HepG2 (cell line): ENCODE measurements around the gene CD19. TPM values are rescaled to one million over a fixed set of nuclear protein-coding genes. Genes with fewer than 3 reads are reported as not detected.

ENCODE experiments used
- ATF1 ChIP-seq: IDR thresholded peaks from 2 replicates; pipeline ENCODE4 v1.6.1; 2016; ENCODE audit warnings: mild to moderate bottlenecking, control low read depth
- MAX ChIP-seq: IDR thresholded peaks from 2 replicates; pipeline ENCODE4 v1.6.1; 2012; ENCODE audit warnings: inconsistent platforms
- NFYB ChIP-seq: sonication (generic); formaldehyde crosslinking; IDR thresholded peaks from 2 replicates; pipeline ENCODE4 v1.4.0; 2020; ENCODE audit warnings: missing genetic modification reagents
- NFYC ChIP-seq: IDR thresholded peaks from 2 replicates; pipeline ENCODE4 v1.6.1; 2016; ENCODE audit warnings: missing genetic modification reagents, missing compliant biosample characterization
- RELA ChIP-seq: sonication (generic); formaldehyde crosslinking; IDR thresholded peaks from 2 replicates; pipeline ENCODE4 v1.4.0; 2020; ENCODE audit warnings: missing genetic modification reagents
- SP5 ChIP-seq: IDR thresholded peaks from 2 replicates; pipeline ENCODE4 v1.6.1; 2016; ENCODE audit warnings: low read depth, borderline replicate concordance
- TIGD3 ChIP-seq: sonication (generic); formaldehyde crosslinking; IDR thresholded peaks from 2 replicates; pipeline ENCODE4 v1.5.1; 2020; ENCODE audit warnings: mild to moderate bottlenecking, missing genetic modification reagents, borderline replicate concordance
- ZNF138 ChIP-seq: sonication (generic); formaldehyde crosslinking; IDR thresholded peaks from 2 replicates; pipeline ENCODE4 v1.5.0; 2020; ENCODE audit warnings: mild to moderate bottlenecking, low read depth, missing genetic modification reagents
- ZNF235 ChIP-seq: sonication (generic); formaldehyde crosslinking; IDR thresholded peaks from 2 replicates; pipeline ENCODE4 v1.8.1; 2023; ENCODE audit warnings: mild to moderate bottlenecking, missing genetic modification reagents, borderline replicate concordance
- ZNF34 ChIP-seq: sonication (generic); formaldehyde crosslinking; IDR thresholded peaks from 2 replicates; pipeline ENCODE4 v1.4.0; 2020; ENCODE audit warnings: mild to moderate bottlenecking, missing genetic modification reagents, borderline replicate concordance
- ZNF530 ChIP-seq: sonication (generic); formaldehyde crosslinking; IDR thresholded peaks from 2 replicates; pipeline ENCODE4 v1.5.0; 2020; ENCODE audit warnings: low read depth, mild to moderate bottlenecking, missing genetic modification reagents
- ZNF552 ChIP-seq: sonication (generic); formaldehyde crosslinking; IDR thresholded peaks from 2 replicates; pipeline ENCODE4 v1.9.0; 2022; ENCODE audit warnings: missing genetic modification reagents, mild to moderate bottlenecking, borderline replicate concordance
- ZNF615 ChIP-seq: sonication (generic); formaldehyde crosslinking; IDR thresholded peaks from 2 replicates; pipeline ENCODE4 v1.5.0; 2020; ENCODE audit warnings: mild to moderate bottlenecking, missing genetic modification reagents, borderline replicate concordance
- ZNF720 ChIP-seq: sonication (generic); formaldehyde crosslinking; IDR thresholded peaks from 2 replicates; pipeline ENCODE4 v1.4.0; 2020; ENCODE audit warnings: missing genetic modification reagents
- polyA plus RNA-seq, 8 experiments: library from polyadenylated mRNA; depleted of rRNA in 3 of 8; stranded (reverse) in 7 of 8; unstranded in 1 of 8; fragments of >200 nt; fragmentation: Illumina TruSeq in 4 of 8; extraction: Trizol in 4 of 8; gene quantifications; 2 replicates each; pipeline versions ENCODE4 v1.2.1 to v1.2.3, GENCODE V29; 2011 to 2016; ENCODE audit warnings: low read depth in 4 of 8, missing spikeins in 1 of 8, mixed read lengths in 1 of 8; ENCODE audit not compliant: insufficient read depth in 1 of 8
- total RNA-seq, 5 experiments: library from RNA; depleted of rRNA; stranded (reverse); fragments of >200 nt; fragmentation: Illumina TruSeq; extraction: Trizol; gene quantifications; 2 replicates each; pipeline ENCODE4 v1.2.3, GENCODE V29; 2016; ENCODE audit warnings: low read depth in 1 of 5
- TF ChIP-seq, protein P1 (sequence below): sonication (generic); formaldehyde crosslinking; IDR thresholded peaks from 2 replicates; pipeline ENCODE4 v1.4.0; 2020; ENCODE audit warnings: missing genetic modification reagents, borderline replicate concordance

The CD19 gene
- total and polyA plus RNA-seq, 2 of the 13 experiments (the other 11 are each of a cell fraction or from before 2014, with no cell fraction given) = 0.55 to 1.1 TPM

GRCh38 chr16:28935924-28936783 lies 4.4 kb downstream of the CD19 start (continued):
- TF ChIP-seq RELA (CRISPR knock-in tag) (no peak), ZNF235 (no peak), MAX (peak; percentile 69; the same call in 1 of the 2 replicates), TIGD3 (CRISPR knock-in tag) (peak; percentile 75; the same call in 1 of the 2 replicates), ZNF615 (CRISPR knock-in tag) (peak; percentile 38; the same call in 1 of the 2 replicates), ATF1 (CRISPR knock-in tag) (no peak), SP5 (CRISPR knock-in tag) (peak; percentile 70), ZNF34 (CRISPR knock-in tag) (no peak), ZNF530 (CRISPR knock-in tag) (no peak), NFYC (CRISPR knock-in tag) (peak; percentile 55), ZNF720 (CRISPR knock-in tag) (no peak), NFYB (peak; percentile 61; the same call in 1 of the 2 replicates), ZNF138 (CRISPR knock-in tag) (no peak), ZNF552 (CRISPR knock-in tag) (no peak)
- TF ChIP-seq, protein P1, sequence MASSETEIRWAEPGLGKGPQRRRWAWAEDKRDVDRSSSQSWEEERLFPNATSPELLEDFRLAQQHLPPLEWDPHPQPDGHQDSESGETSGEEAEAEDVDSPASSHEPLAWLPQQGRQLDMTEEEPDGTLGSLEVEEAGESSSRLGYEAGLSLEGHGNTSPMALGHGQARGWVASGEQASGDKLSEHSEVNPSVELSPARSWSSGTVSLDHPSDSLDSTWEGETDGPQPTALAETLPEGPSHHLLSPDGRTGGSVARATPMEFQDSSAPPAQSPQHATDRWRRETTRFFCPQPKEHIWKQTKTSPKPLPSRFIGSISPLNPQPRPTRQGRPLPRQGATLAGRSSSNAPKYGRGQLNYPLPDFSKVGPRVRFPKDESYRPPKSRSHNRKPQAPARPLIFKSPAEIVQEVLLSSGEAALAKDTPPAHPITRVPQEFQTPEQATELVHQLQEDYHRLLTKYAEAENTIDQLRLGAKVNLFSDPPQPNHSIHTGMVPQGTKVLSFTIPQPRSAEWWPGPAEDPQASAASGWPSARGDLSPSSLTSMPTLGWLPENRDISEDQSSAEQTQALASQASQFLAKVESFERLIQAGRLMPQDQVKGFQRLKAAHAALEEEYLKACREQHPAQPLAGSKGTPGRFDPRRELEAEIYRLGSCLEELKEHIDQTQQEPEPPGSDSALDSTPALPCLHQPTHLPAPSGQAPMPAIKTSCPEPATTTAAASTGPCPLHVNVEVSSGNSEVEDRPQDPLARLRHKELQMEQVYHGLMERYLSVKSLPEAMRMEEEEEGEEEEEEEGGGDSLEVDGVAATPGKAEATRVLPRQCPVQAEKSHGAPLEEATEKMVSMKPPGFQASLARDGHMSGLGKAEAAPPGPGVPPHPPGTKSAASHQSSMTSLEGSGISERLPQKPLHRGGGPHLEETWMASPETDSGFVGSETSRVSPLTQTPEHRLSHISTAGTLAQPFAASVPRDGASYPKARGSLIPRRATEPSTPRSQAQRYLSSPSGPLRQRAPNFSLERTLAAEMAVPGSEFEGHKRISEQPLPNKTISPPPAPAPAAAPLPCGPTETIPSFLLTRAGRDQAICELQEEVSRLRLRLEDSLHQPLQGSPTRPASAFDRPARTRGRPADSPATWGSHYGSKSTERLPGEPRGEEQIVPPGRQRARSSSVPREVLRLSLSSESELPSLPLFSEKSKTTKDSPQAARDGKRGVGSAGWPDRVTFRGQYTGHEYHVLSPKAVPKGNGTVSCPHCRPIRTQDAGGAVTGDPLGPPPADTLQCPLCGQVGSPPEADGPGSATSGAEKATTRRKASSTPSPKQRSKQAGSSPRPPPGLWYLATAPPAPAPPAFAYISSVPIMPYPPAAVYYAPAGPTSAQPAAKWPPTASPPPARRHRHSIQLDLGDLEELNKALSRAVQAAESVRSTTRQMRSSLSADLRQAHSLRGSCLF (CRISPR knock-in tag) = no peak
